ENCODE data around the gene RAPGEF3. TPM values are rescaled to one million over a fixed set of nuclear protein-coding genes. Genes with fewer than 3 reads are reported as not detected.

The RAPGEF3 gene
- total RNA-seq, 2 donors from 2014 or later: 0.62 to 1.4 TPM

DNA sequence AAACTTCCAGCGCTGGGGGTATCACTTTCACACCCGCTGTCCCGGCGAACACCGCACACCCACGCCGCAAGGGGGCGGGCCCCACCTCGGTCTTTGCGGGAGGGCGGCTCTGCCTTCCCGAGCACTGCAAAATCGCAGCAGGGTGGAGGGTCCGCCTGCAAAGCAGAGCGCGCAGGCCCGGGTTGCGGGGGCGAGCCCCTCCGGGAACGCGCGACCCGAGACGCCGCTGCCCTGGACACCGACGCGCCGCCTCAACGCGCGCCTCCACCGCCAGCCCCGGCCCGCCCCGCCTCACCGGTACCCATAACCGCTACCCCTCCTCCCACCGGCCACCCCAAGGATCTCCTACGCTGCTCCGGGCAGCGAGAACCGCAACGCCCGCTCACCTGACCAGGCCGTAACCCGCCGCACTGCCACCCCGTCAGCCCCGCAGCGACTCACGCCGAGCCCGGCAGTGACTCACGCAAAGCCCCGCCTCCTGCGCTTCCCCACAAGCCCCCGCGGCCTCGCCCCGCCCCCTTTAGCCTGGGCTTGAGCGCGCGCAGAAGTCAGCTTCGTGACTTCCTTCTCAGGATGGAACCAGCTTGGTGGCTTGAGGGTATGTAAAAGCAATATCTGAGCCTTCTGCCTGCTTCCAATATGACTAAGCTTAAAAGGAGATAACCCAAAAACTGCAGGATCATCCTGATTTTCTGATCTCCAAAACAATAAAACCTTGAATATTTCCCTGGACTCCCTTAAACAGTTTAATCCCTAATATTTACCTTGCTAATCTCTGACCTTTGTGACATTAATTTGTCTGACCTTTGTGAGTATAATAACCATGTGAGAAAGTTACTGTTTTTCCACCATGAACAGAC lies 52.9 kb downstream of the RAPGEF3 start, which contains the start of gene RPAP3:
TSS of gene RPAP3 (minus strand) at position 465 of the 860 bp plus-strand sequence. CDS start 3,190 bp downstream, outside the sequence.
- ATAC-seq (replicated peaks in 1 of 2) (peak; percentile 95 to 96), DNase-seq (peak; percentile 99)
- H3K27ac Mint-ChIP-seq: peak within 1 kb of the TSS; percentile 99
- H3K4me1 Mint-ChIP-seq (ENCODE audit: low read depth): peaks cover 62% of the 10 kb centered on the region
- H3K9me3 Mint-ChIP-seq: no peaks in the 10 kb centered on the region
- peaks cover 4 to 21% of the 10 kb centered on the region in 2 donors for H3K36me3 Mint-ChIP-seq (ENCODE audit: insufficient read depth in 2 of 2)
- no peaks in the 10 kb centered on the region for H3K27me3 Mint-ChIP-seq (ENCODE audit: low read depth)
- peak within 1 kb of the TSS; percentile 91 to 99 for H3K4me3 Mint-ChIP-seq

DNA sequence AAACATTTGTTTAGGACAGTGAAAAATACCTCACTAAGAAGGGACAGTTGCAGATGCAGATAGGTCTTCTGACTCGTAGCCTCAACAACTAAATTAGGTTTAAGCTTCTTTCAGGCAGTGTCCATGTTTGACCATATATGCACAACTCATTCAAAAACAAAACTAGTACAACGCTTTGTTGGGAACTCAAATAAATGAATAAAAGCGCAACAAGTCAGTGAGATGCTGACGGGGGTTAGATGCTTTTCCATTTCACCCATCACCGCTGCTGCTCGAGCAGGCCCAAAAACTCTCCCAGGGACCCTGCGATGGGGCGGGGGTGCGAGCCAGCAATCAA lies 53.5 kb downstream of the RAPGEF3 start:
- Mint-ChIP-seq H3K27ac (peak overlapping the region; percentile 25), H3K36me3 (ENCODE audit: insufficient read depth in 2 of 2) (peaks cover 7 to 26% of the 10 kb centered on the region in 2 donors), H3K9me3 (no peaks in the 10 kb centered on the region), H3K4me1 (ENCODE audit: low read depth) (peaks cover 62% of the 10 kb centered on the region), H3K4me3 (peak overlapping the region; percentile 91 to 99), H3K27me3 (ENCODE audit: low read depth) (no peaks in the 10 kb centered on the region)
- no peak for ATAC-seq (replicated peaks in 1 of 2)
- no peak for DNase-seq

DNA sequence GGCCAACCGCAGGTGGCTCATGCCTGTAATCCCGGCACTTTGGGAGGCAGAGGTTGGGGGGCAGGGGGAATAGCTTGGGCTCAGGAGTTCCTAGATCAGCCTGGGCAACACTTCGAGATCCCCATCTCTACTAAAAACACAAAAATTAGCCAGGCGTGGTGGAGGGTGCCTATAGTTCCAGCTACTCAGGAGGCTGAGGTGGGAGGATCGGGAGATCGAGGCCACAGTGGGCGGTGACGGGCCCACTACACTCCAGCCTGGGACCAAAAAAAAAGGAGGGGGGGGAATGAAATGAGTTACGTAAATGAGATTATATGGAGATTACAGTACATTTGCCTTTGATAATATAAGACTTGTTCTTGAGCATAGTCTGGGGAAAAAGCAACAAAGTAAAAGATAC lies 54.0 kb downstream of the RAPGEF3 start:
- H3K27ac Mint-ChIP-seq: peak overlapping the region; percentile 25
- peaks cover 59% of the 10 kb centered on the region for H3K4me1 Mint-ChIP-seq (ENCODE audit: low read depth)
- H3K27me3 Mint-ChIP-seq (ENCODE audit: low read depth): no peaks in the 10 kb centered on the region
- peaks cover 7 to 28% of the 10 kb centered on the region in 2 donors for H3K36me3 Mint-ChIP-seq (ENCODE audit: insufficient read depth in 2 of 2)
- H3K4me3 Mint-ChIP-seq: peak overlapping the region; percentile 91 to 99
- DNase-seq: no peak
- no peaks in the 10 kb centered on the region for H3K9me3 Mint-ChIP-seq
- ATAC-seq (replicated peaks in 1 of 2): no peak

DNA sequence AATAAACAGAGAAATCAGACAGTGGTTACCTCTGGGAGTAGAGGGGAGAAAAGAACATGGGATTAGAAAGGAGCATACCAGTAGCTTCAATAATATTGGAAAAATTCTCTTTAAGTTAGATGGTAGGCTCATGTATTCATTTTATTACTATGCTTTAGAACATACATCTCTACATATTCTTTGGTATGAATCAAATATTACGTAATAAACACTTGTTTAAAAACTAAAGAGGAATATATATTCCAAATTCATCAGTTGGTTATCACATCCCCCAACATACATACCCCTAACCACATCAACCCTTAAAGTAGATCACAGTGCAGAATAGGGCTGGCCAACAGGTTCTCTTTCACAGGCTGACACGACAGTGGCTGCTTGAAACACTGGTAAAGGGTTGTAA lies 58.4 kb downstream of the RAPGEF3 start:
- DNase-seq: no peak
- Mint-ChIP-seq H3K9me3 (no peaks in the 10 kb centered on the region), H3K4me1 (ENCODE audit: low read depth) (peaks cover 29% of the 10 kb centered on the region), H3K36me3 (ENCODE audit: insufficient read depth in 2 of 2) (peaks cover 2 to 20% of the 10 kb centered on the region in 2 donors), H3K27ac (no peak overlapping the region), H3K27me3 (ENCODE audit: low read depth) (no peaks in the 10 kb centered on the region), H3K4me3 (no peak overlapping the region)
- ATAC-seq (replicated peaks in 1 of 2): no peak

DNA sequence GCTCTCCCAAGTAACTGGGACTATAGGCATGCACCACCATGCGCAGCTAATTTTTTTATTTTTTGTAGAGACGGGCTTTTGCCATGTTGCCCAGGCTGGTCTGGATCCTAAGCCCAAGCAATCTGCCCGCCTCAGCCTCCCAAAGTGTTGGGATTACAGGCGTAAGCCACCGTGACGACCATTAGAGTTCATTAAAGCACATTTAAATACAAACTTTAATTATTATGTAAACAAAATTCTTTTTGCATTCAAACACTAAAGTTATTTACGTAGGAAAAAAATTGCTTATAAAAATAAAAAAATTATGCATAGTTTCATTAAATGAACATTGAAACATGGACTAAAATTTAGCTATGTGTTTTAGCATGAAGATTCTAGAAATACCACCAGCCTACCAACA lies 60.0 kb downstream of the RAPGEF3 start:
- Mint-ChIP-seq H3K4me3 (no peak overlapping the region), H3K36me3 (ENCODE audit: insufficient read depth in 2 of 2) (peaks cover 7 to 19% of the 10 kb centered on the region in 2 donors), H3K9me3 (no peaks in the 10 kb centered on the region)

DNA sequence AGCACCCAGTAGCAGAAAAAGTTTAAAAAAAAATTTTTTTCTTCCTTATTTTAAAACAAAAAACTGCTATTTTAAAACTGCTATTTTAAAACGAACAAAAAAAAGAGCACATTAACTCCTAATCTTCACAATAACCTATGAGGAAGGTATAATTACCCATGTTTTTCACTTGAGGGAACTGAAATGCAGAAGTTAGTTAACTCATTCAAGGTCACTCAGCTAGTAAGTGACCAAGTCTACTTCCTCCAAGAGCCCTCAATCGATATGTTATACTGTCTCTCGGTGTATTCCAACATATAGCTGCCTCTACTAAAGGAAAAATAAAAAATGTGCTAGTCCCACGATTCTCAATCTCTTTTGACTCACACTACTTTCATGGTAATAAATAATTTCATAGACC lies 60.6 kb downstream of the RAPGEF3 start:
- no peak overlapping the region for H3K27ac Mint-ChIP-seq

More for the DNA sequence above, 60.0 kb downstream of the RAPGEF3 start:
- no peaks in the 10 kb centered on the region for H3K27me3 Mint-ChIP-seq (ENCODE audit: low read depth)
- ATAC-seq (replicated peaks in 1 of 2) (no peak), DNase-seq (no peak)
- H3K27ac Mint-ChIP-seq: no peak overlapping the region
- peaks cover 14% of the 10 kb centered on the region for H3K4me1 Mint-ChIP-seq (ENCODE audit: low read depth)

DNA sequence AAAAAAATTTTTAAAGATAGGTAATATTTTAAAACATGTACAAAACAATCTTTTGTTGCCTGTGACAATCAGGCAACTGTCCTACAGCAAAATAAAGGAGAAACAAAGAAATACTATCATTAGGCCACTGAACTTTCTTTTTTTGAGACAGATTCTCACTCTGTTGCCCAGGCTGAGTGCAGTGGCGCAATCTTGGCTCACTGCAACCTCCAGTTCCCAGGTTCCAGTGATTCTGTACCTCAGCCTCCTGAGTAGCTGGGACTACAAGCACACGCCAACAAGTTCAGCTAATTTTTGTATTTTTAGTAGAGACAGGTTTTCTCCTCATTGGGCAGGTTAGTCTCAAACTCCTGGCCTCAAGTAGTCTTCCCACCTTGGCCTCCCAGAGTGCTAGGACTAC lies 69.5 kb downstream of the RAPGEF3 start:
- H3K9me3 Mint-ChIP-seq: no peaks in the 10 kb centered on the region

More for the DNA sequence above, 60.6 kb downstream of the RAPGEF3 start:
- Mint-ChIP-seq H3K4me1 (ENCODE audit: low read depth) (peaks cover 8% of the 10 kb centered on the region), H3K9me3 (no peaks in the 10 kb centered on the region), H3K4me3 (no peak overlapping the region), H3K36me3 (ENCODE audit: insufficient read depth in 2 of 2) (peaks cover 7 to 19% of the 10 kb centered on the region in 2 donors), H3K27me3 (ENCODE audit: low read depth) (no peaks in the 10 kb centered on the region)
- ATAC-seq (replicated peaks in 1 of 2): no peak
- DNase-seq: no peak

DNA sequence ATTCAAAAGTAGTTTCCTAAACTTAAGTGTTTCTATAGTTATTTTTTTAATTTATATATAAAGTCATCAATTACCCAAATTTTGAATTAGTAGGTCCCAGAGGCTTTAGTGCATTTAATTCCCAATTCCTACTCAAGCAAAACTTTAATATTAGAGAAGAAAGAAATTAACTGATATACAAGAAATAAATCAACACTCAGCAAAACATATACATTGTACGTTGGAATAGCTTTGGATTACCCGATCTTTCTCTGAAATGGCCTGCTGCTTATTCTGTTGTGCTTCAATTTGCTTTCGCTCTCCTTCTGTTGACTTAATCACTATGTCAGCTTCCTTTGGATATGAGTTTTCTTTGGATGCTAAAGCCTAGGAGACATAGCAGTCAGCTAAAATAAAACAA lies 71.0 kb downstream of the RAPGEF3 start:
- Mint-ChIP-seq H3K27me3 (ENCODE audit: low read depth) (no peaks in the 10 kb centered on the region), H3K4me1 (ENCODE audit: low read depth) (peaks cover 6% of the 10 kb centered on the region), H3K4me3 (no peak overlapping the region), H3K36me3 (ENCODE audit: insufficient read depth in 2 of 2) (peaks cover 2 to 29% of the 10 kb centered on the region in 2 donors), H3K27ac (no peak overlapping the region), H3K9me3 (no peaks in the 10 kb centered on the region)
- ATAC-seq (replicated peaks in 1 of 2): no peak
- DNase-seq: no peak

More for the DNA sequence above, 69.5 kb downstream of the RAPGEF3 start:
- ATAC-seq (replicated peaks in 1 of 2) (no peak), DNase-seq (no peak)
- Mint-ChIP-seq H3K36me3 (ENCODE audit: insufficient read depth in 2 of 2) (peaks cover 4 to 28% of the 10 kb centered on the region in 2 donors), H3K27me3 (ENCODE audit: low read depth) (no peaks in the 10 kb centered on the region), H3K4me1 (ENCODE audit: low read depth) (no peaks in the 10 kb centered on the region), H3K4me3 (no peak overlapping the region), H3K27ac (no peak overlapping the region)

DNA sequence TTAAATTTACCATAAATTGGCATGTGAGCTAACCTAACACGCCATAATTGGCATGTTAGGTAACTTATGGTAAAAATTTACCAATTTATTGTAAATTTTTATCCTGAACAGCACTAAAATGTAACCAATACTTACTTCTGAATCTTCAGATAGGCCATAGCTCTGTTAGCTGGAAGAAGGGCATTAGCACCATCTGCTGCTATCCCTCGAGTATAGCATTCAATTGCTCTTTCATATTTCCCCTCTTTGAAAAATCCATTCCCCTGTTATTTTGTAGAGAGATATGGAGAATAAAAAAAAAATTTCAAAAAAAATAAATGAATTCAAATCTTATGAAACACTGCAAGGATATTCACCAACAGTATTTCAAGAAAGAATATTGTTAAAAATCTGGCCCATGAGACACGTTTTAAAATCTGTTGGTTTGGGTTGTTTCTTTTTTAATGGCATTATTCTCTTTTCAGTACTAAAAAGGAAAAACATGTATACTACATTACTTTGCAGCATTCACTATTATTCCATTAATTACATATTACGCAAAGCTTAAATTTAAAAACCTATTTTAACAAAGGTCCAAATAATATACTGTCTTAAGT lies 71.9 kb downstream of the RAPGEF3 start:
- Mint-ChIP-seq H3K27me3 (ENCODE audit: low read depth) (no peaks in the 10 kb centered on the region), H3K27ac (no peak overlapping the region), H3K4me3 (no peak overlapping the region), H3K4me1 (ENCODE audit: low read depth) (peaks cover 6% of the 10 kb centered on the region), H3K9me3 (no peaks in the 10 kb centered on the region), H3K36me3 (ENCODE audit: insufficient read depth in 2 of 2) (peaks cover 2 to 22% of the 10 kb centered on the region in 2 donors)
- ATAC-seq (replicated peaks in 1 of 2) (peak; percentile 40 to 49), DNase-seq (peak; percentile 27 to 28)

Other genes starting within 250 kb of the RAPGEF3 start
- 10 to 100 TPM; 34.4 to 36.0 TPM for gene RPAP3, start 52.9 kb downstream of the RAPGEF3 start, total RNA-seq
- gene ENDOU, start 33.4 kb downstream of the RAPGEF3 start, total RNA-seq: under 1 TPM; 0.26 to 0.44 TPM
- 10 to 100 TPM; 14.6 to 15.2 TPM for gene SLC48A1, start 14.4 kb upstream of the RAPGEF3 start, total RNA-seq
- 100 to 1,000 TPM; 288 to 350 TPM for gene HDAC7, start 61.0 kb upstream of the RAPGEF3 start, total RNA-seq
- gene VDR, start 146.1 kb upstream of the RAPGEF3 start, total RNA-seq: 100 to 1,000 TPM; 217 to 224 TPM
- gene TMEM106C, start 204.7 kb upstream of the RAPGEF3 start, total RNA-seq: 100 to 1,000 TPM; 124 to 149 TPM
- under 1 TPM in 1 of 2 donors, not detected in 1; 0.14 TPM for gene COL2A1, start 245.6 kb upstream of the RAPGEF3 start, total RNA-seq